NOMO-1 (cell line): ENCODE measurements around the gene CCND1.

Experiments
- DNase-seq, 2 experiments: peaks; one replicate each; lab custom pipeline; 2025; ENCODE audit not compliant: unreplicated experiment in 2 of 2; lab: John Stamatoyannopoulos, UW

The CCND1 gene

DNA sequence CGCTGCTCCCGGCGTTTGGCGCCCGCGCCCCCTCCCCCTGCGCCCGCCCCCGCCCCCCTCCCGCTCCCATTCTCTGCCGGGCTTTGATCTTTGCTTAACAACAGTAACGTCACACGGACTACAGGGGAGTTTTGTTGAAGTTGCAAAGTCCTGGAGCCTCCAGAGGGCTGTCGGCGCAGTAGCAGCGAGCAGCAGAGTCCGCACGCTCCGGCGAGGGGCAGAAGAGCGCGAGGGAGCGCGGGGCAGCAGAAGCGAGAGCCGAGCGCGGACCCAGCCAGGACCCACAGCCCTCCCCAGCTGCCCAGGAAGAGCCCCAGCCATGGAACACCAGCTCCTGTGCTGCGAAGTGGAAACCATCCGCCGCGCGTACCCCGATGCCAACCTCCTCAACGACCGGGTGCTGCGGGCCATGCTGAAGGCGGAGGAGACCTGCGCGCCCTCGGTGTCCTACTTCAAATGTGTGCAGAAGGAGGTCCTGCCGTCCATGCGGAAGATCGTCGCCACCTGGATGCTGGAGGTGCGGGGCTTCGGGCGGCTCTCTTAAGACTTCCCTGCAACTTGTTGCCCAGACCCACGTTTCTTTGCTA, at the start of gene CCND1:
Gene CCND1, plus strand, starts transcription at position 162 of the 587 bp plus-strand sequence. Its CDS starts 158 bp downstream, at position 320.
- DNase-seq, result peak; percentile 57 to 66

DNA sequence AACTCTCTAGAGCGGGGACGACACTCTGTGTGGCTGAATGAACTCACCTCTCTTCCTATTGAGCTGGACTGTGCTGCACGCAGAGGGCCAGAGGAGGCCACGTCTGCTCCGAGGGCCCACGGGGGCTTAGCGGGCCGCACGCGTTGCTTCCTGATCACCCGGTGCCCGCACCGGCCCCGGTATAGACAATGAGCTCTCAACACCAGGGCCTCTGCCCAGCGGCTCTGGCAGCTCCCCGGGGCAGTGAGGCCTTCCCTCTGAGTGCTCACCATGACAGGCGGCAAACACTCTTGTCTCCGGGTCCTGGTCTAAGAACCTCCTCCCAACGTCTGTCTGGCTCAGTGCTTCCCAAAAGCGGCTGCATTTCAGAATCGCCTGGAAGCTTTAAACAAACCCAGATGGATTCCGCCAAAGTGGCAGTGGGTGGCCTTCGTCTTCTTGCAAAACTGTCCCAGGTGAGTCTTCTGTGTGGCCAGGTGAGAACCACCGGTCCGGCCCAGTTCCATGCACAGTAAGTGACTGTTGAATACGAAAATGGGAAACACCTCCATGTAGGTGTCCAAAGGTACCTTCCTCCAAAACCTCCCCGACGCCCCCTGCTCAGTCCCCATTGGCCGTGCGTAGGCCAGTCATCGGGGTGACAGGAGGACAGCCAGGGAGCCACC, 47.8 kb upstream of the CCND1 start:
- no peak for DNase-seq

DNA sequence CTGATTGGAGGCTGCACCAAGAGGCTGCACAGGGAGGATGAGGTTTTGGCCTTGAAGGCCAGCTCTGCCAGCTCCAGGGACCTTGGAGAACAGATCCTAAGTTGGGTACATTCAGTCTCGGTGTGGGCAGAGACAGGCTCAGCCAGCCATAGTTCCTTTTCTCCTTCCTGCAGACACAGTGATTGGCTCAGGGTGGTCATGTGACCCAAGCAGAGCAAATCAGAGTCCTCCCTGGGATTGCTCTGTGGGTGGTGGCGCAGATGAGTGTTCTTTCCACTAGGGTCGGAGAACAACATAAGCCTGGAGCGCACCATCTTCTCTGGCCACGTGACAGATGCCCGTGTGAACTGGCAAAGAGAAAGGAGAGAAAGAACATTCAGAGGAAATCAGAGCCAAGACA, 47.1 kb upstream of the CCND1 start:
- DNase-seq, result no peak

DNA sequence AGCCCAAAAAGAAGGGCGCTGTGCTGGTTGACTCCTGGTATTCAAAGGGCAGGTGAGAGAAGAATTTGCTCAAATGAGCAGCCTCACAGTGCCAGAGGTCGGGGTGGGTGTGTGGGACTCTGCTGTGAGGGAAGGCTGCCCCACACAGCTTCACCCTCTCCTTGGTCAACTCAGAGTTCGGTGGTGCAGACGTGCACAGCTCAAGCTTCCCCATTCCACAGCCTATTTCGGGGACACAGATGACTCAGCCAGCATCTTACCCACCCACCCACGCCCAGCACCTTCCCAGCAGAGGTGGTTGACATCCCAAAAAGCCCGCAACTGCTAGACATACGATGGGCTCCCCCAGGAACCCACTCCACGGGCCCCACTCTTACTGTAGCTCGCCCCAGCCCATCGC, 46.5 kb upstream of the CCND1 start:
- no peak for DNase-seq

DNA sequence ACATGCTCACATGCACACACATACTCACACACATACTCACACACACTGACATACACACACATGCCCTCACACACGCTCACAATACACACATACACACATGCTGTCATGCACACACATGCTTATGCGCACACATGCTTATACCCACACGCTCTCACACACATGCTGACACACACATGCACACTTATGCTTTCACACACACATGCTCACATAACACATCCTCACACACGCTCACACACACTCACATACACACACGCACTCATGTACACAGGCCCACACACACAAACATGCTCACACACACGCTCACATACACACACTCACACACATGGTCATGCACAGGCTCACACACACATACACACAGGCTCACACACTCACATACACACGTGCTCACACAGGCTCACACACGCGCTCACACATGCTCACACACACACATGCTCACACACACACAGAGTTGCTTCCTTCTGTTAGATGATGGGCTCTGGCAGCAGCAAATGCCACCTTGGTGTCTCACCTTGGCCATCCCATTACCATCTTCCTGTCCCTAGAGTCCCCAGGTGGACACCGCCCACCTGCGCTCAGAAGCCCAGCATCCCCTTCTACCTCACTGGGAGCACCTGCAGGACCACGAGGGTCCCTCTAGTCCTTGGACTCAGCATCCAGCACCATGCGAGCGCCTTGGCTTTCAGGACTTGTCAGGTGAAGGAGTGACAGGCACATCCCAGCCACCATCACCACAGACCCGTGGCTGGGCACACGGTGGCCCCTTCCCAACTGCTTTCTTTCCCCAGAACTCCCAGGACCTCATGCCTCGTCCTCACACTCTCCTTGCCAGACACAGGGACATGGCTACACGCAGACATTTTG, 44.9 kb upstream of the CCND1 start:
- DNase-seq, result no peak

DNA sequence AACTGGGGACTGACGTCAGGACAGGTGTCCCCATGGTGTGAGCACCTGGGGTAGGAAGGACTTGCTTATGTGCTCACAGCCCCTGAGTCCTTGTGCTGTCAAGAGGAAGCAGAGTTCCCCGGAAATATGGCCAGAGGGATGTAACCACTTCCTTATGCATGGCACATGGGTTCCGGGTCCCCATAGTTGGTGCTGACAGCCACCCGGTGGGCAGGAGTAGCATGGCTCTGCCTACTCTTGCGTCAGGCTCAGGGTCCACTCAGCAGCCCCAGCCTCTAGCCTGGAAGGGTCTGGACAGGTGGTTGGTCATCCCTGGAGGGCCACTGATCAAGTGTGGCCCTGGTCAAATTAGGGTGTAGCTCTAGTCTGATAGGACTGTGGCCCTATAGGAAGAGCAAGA, 42.8 kb upstream of the CCND1 start:
- no peak for DNase-seq

DNA sequence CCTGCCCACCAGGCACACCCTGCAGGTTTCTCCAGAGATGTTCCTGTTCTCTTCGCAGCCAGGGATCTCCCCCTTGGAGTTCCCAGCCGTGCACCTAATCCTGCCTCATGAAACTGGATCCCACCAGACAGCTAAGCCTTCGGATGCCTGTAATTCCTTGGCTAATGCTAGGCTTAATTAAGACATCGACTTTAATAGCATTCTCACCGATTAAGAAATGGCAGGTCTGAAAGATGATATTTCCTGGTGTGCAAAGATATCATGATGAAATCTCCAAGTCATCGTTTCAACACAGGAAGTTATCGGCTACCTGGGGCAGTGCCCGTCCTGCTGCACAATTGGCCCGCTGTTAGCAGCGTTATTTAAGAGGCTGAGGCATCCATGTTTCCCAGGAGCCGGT, 41.5 kb upstream of the CCND1 start:
- DNase-seq, result peak in 1 of 2 experiments; percentile 8

DNA sequence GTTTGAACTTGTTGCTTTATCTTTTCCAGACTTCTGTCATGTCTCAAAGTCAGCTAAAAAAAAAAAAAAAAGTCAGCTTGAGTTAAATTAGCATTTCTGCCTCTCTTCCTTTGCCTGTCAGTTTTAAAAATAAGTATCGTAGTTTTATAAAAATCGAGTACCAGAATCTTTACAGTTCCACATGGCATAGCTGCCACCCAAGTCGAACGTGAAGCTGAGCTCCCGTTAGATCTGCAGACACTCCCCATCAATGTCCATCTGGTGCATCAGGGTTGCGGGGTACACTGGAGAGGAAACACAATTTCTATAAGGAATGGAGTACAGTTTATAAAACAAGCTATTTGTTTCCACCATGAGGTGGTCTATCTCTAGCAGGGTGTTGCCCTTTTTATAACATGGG, 41.0 kb upstream of the CCND1 start:
- no peak for DNase-seq

DNA sequence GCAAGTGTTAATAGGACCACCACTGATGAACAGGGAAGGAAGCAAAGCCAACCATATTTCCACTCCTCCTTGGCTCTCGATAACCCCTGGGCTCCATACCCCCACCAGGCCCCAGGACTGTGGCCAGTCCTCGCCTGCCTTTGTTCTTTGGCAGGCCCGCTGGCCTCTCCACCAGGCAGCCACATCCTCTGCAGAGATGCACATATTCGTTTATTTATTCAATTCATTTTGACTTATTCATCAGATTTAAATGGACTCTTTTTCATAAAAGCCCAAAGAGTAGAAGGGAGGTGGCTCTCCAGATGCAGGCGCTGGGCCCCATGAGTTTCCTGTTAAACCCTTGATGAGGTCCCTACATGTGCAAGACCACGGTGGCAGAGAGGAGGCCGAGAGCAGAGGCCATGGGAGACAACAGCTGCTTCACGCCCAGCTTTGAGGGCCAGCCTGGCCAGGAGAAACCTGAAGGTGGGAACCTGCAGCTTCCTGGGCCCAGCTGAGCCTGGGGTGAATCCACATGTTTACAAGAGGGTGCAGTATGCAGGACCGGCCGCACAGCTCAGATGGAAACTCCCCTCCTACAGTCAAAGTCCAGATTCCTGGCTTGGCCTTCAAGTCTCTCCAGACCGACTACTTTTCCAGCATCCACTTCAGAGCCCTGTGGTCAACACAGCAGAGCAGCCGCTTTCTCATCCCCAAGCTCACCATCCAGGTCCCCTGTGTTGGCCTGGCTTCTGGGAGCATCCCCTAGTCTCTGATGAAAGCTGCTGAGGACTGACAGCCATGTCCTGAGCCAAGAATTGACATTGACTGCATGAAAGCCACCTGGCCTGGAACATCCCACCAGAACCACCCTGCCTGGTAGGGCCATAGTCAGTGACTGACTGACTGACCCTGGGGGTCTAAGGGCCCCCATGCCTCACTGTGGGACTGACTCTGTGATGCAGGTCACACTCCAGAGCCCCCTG, 39.7 kb upstream of the CCND1 start:
- no peak for DNase-seq

DNA sequence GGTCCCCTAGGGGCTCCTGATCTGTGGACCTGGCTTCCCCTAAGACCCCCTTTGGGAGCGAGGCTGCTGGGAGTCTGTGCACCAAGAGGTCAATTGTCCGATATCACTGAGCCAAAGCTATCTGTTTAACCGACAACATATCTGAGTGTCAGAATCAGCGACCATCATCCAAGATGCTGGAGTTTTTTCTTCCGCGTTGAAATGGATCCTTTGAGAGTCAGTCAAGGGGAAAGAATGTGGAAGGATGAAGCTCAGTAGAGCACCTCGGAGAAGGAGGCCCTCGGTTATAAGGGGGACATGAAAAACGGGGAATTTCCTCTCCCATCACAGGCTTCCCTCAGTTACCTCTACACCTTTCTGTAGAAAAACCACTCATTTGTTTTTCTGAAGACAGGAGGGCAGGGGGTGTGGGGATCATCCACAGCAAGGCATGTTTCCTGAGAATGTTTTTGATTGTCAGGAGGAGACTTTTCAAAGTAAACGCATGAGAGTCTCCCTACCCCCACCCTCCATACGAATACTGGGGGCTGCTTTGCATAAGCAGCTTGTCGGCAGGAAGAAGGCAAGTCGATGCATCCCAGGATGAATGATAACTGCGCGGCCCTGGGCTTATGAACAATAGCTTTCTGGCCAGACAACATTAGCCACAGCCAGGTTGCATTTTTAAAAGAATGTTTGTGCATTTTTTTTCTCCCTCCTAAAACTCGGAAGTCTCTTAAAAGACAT, 37.7 kb upstream of the CCND1 start:
- no peak for DNase-seq

DNA sequence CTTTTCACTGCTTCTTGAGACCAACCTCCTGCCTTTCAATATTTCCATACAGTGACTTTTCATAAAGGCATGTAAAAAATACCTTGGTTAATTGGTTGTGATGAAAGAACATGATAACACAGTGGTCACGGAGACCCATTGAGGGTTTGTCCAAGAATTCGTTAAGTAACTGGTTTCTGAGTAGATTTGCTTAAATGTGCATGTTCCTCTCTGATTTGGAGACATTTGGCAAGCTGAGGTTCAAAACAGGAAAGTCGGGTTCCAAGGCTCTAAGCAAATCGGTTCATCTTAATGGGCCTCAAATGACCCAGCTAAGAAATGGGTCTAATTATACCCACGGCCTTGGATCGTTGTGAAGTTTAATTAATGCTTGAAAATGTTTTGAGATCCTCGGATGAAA, 36.9 kb upstream of the CCND1 start:
- DNase-seq, result no peak

DNA sequence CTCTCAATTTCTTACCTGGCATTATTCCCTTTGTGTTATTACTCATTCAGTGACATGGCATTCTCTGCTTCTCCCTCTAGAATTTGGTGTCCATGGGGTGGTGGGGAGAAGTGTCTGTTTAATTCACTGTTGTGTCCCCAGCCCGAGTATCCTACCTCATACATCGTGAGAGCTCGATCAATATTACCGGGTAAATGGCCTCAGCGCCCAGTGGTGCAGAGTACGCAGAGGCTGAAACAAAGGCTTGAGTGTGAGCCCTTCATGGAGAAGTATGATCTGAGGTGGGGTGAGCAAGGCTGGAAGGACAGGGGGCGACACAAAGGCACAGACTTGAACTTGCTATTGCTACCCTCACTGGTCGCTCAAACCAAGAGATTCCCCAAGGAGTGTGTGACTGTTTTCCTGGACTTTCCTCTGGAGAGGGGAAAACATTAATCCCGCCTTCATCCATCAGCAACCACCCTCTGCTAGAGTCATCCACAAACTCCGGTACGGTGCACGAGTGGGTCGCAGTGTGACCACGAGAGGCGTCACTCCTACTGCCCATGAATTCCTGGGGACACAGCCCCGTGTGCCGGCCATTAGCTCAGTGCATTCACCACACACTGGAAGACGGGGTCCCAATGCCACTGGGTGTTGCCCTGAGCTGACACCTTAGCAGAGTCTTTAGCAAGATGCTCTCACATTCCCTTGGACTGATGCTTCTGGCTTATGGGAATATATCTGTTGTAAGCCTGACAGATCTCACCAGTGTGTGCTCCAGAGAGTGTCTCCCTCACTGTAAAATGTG, 35.0 kb upstream of the CCND1 start:
- DNase-seq, result no peak

DNA sequence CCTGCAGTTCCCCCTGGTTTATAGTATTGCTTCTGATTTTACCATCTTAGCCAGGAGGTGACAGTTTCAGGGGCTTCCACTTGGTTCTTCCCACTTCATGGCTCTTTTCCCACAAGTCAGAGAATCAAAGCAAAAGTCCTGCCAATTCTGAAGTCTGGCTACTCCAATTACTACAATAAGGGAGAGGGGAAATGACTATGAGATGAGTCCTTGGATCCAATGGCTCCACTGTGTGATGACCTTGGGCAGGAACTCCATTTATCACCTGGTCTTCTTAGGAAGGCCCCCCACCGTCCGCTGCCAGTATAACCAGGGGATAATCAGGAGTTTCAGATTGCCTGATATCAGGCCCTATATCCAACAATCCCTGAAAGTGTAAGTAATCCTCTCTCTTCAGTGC, 31.6 kb upstream of the CCND1 start:
- no peak for DNase-seq

DNA sequence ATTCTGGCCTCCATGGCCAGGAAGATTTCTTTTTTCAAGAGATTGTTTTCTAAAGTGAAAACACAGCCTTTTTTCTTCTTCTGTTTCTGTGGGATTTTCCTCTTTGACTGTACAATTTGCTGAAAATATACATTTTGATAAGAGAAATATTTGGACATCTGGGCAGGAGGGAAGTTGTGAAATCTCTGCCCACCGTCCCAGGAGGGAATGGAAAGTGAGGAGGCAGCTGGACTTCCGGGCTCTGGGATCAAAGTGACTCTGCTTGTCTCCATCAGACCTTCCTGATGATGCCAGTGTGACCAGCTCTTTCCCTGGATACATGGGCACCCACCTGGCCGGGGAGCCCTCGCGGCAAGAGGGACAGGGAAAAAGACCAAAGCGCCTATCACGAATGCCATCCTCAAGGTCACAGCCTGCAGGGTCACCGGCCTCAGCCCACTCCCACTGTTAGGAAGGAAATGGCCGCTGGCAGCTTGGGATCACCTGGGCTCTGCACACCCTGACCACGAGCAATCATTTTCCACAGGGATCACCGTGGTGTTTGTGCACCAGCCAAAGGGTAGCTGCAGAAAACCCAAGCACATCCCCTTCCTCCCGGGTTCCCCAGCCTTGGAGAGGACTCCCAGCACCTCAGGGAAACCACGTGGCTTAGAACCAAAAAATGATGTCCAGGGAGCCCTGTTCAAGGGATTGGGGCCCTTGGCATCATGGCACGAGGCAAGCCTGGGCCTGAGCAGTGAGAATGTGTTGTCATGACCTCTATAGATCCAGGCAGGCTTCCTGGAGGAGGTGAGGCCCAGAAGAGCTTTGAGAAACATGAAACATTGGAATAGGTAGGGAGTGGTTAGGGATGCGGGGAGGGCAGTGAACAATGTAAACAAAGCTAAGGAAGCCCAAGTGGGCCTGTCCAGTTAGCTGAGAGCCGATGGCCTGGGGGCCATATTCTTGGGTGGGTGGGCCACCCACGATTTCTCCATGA, 29.1 kb upstream of the CCND1 start:
- no peak for DNase-seq

DNA sequence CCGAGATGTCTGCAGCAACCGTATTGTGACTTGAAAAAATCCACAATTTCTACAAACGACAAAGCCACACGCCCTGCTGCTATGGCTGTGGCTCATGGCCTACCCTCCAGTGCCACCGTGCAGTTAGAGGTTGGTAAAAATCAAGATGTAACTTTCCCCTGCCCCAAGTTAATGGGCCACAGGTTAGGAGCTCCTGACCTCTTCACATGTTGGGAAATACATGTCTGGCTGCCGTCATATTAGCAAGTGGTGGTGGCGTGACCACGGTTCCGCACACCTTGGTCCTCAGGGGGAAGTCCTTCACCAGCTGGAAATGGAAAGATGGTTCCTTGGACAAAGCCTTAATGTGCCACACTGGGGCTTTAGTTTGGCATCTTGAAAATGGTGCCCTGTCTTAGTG, 27.4 kb upstream of the CCND1 start:
- DNase-seq, result no peak

DNA sequence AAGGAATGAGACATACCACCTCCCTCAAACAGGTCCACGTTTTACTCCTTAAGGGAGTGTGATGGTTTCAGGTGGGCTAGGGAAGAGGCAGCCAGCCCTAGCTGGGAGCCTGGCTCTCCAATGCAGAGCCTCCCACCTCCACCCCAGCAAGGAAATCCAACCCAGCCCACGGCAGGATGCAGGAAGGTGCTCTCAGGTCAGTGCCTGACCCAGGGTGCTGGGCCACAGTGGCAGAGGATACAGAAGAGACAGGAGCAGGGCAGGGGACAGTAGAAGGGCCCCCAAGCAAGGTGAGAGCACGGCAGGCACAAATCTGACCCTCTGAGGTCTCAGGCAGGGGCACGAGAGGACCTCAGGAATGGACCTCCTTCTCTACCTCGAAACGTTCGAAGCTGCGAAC, 26.9 kb upstream of the CCND1 start:
- DNase-seq, result no peak

DNA sequence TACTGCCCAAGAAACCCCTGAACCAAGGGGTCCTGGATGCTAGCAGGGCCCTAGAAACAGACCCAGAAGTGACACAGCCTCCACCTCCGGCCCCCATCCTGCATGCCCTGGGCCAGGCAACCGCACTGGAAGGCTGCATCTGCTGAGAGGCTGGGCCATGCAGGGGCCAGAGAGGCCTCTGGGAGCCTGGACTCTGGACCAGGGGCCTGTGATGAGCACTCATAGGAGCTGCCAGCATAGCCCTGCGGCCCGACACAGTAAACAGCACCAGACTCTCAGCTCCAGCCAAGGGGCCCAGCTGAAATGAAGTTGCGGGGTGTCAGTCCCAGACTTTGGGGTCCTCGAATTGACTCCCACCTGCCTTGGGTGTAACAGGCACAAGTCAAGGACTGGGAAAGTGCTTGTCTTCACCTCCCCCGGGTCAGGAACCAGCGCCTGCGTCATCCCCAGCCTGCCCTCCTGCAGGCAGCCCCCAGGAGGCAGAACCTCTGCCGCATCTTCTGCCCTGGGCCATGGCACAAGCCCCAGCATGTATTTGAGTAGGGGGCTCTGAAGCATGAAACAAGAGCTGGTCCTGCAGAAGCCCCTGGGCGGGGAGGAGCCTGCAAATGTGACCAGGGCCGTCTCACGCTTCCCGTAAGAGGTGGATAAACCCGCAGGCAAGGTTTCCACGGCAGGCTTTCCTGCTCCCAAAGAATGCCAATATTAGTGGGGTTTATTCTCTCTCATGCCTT, 25.2 kb upstream of the CCND1 start:
- DNase-seq, result no peak

DNA sequence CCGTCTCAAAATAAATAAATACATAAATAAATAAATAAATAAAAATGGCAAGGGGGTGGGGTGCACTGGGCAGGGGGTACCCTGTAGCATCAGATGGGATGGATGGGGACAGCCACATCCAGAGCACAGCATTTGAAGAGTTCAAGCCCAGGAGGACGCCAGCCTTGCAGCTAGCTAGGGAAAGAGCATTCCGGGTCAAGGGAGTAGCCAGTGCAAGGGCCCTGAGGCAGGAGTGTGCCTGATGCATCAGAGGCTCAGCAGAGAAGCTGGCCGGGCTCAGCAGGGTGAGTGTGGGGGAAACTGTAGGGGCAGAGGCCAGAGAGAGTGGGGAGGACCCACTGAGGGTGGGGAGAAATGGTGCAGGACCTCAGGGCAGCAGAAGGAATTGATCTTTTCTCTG, 23.7 kb upstream of the CCND1 start:
- no peak for DNase-seq
